GM23338 (cell line): ENCODE measurements around the gene NFE2.

Experiments
- CREB1 ChIP-seq: fragments of 250-450 bp; sonication (Bioruptor Pico); IDR thresholded peaks from 2 replicates; pipeline ENCODE4 v1.5.0; 2020; ENCODE audit warnings: low read depth, mild to moderate bottlenecking, moderate library complexity
- EZH2 ChIP-seq: fragments of 200-600 bp; sonication (generic); IDR thresholded peaks from one replicate; pipeline ENCODE4 v1.8.0; 2017; ENCODE audit warnings: antibody characterized with exemption, mild to moderate bottlenecking, low read depth; ENCODE audit not compliant: unreplicated experiment
- EZH2phosphoT487 ChIP-seq: fragments of 200-600 bp; sonication (generic); IDR thresholded peaks from one replicate; pipeline ENCODE4 v1.8.1; 2018; ENCODE audit warnings: antibody characterized with exemption; ENCODE audit not compliant: unreplicated experiment
- JUNB ChIP-seq: IDR thresholded peaks from one replicate; pipeline ENCODE4 v1.6.1; 2016; ENCODE audit warnings: antibody characterized with exemption; ENCODE audit not compliant: unreplicated experiment
- NANOG ChIP-seq: IDR thresholded peaks from 2 replicates; pipeline ENCODE4 v1.6.1; 2016; ENCODE audit warnings: antibody characterized with exemption, borderline replicate concordance
- POLR2AphosphoS5 ChIP-seq: IDR thresholded peaks from 2 replicates; pipeline ENCODE4 v1.6.1; 2016; ENCODE audit warnings: antibody characterized with exemption, low read depth
- STAT1 ChIP-seq: IDR thresholded peaks from one replicate; pipeline ENCODE4 v1.6.1; 2016; ENCODE audit warnings: antibody characterized with exemption; ENCODE audit not compliant: unreplicated experiment
- ZNF114 ChIP-seq: fragments of 250-450 bp; sonication (Bioruptor Pico); IDR thresholded peaks from 2 replicates; pipeline ENCODE4 v1.5.0; 2020; ENCODE audit warnings: mild to moderate bottlenecking, moderate library complexity
- ZNF331 ChIP-seq: fragments of 250-450 bp; sonication (Bioruptor Pico); IDR thresholded peaks from 2 replicates; pipeline ENCODE4 v1.5.0; 2020; ENCODE audit warnings: low read depth, mild to moderate bottlenecking, moderate library complexity
- TF ChIP-seq, protein P1 (sequence below), 2 experiments: fragments of 200-600 bp in 1 of 2; sonication (generic) in 1 of 2; conservative IDR thresholded peaks; 2 replicates each; pipeline versions ENCODE4 v1.5.1 to v1.6.1; 2016 to 2017; ENCODE audit warnings: antibody characterized with exemption in 2 of 2, low read depth in 2 of 2, mild to moderate bottlenecking in 2 of 2, moderate library complexity in 1 of 2
- TF ChIP-seq, protein P2 (sequence below): IDR thresholded peaks from one replicate; pipeline ENCODE4 v1.6.1; 2018; ENCODE audit warnings: antibody characterized with exemption; ENCODE audit not compliant: unreplicated experiment
- TF ChIP-seq, protein P3 (sequence below): fragments of 250-450 bp; sonication (Bioruptor Pico); IDR thresholded peaks from 2 replicates; pipeline ENCODE4 v1.5.0; 2020; ENCODE audit warnings: mild to moderate bottlenecking, moderate library complexity
- TF ChIP-seq, protein P4 (sequence below): IDR thresholded peaks from 2 replicates; pipeline ENCODE4 v1.6.1; 2016; ENCODE audit warnings: antibody characterized with exemption

DNA sequence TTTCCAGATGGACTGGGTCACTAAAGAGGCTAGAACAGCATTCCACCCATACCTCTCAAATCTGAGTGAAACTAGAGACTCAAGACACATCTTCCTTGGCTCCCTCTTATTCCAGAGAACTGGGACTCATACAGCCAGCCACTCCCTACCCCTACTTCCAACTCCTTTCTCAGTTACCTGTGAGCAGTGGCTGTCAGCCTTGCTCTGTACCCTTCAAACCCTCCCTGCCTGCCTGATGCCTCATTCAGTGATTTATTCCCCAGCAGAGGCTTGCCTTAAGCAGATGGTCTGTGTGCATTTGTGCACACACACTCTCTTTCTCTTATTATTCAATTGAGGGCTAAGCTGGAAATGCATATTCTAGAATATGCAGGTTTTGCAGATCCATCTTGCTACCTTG is 48.9 kb upstream of the NFE2 start:
- no peak for TF ChIP-seq EZH2
- TF ChIP-seq, protein P1, sequence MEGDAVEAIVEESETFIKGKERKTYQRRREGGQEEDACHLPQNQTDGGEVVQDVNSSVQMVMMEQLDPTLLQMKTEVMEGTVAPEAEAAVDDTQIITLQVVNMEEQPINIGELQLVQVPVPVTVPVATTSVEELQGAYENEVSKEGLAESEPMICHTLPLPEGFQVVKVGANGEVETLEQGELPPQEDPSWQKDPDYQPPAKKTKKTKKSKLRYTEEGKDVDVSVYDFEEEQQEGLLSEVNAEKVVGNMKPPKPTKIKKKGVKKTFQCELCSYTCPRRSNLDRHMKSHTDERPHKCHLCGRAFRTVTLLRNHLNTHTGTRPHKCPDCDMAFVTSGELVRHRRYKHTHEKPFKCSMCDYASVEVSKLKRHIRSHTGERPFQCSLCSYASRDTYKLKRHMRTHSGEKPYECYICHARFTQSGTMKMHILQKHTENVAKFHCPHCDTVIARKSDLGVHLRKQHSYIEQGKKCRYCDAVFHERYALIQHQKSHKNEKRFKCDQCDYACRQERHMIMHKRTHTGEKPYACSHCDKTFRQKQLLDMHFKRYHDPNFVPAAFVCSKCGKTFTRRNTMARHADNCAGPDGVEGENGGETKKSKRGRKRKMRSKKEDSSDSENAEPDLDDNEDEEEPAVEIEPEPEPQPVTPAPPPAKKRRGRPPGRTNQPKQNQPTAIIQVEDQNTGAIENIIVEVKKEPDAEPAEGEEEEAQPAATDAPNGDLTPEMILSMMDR (conservative IDR thresholded peaks at IDR 0.05; ENCODE audit: low read depth in 2 of 2) = no peak
- no peak for TF ChIP-seq POLR2AphosphoS5
- TF ChIP-seq CREB1 (CRISPR knock-in tag) = no peak
- no peak for TF ChIP-seq STAT1
- TF ChIP-seq JUNB = no peak
- TF ChIP-seq, protein P2, sequence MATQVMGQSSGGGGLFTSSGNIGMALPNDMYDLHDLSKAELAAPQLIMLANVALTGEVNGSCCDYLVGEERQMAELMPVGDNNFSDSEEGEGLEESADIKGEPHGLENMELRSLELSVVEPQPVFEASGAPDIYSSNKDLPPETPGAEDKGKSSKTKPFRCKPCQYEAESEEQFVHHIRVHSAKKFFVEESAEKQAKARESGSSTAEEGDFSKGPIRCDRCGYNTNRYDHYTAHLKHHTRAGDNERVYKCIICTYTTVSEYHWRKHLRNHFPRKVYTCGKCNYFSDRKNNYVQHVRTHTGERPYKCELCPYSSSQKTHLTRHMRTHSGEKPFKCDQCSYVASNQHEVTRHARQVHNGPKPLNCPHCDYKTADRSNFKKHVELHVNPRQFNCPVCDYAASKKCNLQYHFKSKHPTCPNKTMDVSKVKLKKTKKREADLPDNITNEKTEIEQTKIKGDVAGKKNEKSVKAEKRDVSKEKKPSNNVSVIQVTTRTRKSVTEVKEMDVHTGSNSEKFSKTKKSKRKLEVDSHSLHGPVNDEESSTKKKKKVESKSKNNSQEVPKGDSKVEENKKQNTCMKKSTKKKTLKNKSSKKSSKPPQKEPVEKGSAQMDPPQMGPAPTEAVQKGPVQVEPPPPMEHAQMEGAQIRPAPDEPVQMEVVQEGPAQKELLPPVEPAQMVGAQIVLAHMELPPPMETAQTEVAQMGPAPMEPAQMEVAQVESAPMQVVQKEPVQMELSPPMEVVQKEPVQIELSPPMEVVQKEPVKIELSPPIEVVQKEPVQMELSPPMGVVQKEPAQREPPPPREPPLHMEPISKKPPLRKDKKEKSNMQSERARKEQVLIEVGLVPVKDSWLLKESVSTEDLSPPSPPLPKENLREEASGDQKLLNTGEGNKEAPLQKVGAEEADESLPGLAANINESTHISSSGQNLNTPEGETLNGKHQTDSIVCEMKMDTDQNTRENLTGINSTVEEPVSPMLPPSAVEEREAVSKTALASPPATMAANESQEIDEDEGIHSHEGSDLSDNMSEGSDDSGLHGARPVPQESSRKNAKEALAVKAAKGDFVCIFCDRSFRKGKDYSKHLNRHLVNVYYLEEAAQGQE = no peak
- TF ChIP-seq EZH2phosphoT487 = no peak
- no peak for TF ChIP-seq ZNF331
- TF ChIP-seq, protein P3, sequence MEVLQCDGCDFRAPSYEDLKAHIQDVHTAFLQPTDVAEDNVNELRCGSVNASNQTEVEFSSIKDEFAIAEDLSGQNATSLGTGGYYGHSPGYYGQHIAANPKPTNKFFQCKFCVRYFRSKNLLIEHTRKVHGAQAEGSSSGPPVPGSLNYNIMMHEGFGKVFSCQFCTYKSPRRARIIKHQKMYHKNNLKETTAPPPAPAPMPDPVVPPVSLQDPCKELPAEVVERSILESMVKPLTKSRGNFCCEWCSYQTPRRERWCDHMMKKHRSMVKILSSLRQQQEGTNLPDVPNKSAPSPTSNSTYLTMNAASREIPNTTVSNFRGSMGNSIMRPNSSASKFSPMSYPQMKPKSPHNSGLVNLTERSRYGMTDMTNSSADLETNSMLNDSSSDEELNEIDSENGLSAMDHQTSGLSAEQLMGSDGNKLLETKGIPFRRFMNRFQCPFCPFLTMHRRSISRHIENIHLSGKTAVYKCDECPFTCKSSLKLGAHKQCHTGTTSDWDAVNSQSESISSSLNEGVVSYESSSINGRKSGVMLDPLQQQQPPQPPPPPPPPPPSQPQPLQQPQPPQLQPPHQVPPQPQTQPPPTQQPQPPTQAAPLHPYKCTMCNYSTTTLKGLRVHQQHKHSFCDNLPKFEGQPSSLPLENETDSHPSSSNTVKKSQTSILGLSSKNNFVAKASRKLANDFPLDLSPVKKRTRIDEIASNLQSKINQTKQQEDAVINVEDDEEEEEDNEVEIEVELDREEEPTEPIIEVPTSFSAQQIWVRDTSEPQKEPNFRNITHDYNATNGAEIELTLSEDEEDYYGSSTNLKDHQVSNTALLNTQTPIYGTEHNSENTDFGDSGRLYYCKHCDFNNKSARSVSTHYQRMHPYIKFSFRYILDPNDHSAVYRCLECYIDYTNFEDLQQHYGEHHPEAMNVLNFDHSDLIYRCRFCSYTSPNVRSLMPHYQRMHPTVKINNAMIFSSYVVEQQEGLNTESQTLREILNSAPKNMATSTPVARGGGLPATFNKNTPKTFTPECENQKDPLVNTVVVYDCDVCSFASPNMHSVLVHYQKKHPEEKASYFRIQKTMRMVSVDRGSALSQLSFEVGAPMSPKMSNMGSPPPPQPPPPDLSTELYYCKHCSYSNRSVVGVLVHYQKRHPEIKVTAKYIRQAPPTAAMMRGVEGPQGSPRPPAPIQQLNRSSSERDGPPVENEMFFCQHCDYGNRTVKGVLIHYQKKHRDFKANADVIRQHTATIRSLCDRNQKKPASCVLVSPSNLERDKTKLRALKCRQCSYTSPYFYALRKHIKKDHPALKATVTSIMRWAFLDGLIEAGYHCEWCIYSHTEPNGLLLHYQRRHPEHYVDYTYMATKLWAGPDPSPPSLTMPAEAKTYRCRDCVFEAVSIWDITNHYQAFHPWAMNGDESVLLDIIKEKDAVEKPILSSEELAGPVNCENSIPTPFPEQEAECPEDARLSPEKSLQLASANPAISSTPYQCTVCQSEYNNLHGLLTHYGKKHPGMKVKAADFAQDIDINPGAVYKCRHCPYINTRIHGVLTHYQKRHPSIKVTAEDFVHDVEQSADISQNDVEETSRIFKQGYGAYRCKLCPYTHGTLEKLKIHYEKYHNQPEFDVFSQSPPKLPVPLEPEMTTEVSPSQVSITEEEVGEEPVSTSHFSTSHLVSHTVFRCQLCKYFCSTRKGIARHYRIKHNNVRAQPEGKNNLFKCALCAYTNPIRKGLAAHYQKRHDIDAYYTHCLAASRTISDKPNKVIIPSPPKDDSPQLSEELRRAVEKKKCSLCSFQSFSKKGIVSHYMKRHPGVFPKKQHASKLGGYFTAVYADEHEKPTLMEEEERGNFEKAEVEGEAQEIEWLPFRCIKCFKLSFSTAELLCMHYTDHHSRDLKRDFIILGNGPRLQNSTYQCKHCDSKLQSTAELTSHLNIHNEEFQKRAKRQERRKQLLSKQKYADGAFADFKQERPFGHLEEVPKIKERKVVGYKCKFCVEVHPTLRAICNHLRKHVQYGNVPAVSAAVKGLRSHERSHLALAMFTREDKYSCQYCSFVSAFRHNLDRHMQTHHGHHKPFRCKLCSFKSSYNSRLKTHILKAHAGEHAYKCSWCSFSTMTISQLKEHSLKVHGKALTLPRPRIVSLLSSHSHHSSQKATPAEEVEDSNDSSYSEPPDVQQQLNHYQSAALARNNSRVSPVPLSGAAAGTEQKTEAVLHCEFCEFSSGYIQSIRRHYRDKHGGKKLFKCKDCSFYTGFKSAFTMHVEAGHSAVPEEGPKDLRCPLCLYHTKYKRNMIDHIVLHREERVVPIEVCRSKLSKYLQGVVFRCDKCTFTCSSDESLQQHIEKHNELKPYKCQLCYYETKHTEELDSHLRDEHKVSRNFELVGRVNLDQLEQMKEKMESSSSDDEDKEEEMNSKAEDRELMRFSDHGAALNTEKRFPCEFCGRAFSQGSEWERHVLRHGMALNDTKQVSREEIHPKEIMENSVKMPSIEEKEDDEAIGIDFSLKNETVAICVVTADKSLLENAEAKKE (CRISPR knock-in tag) = no peak
- TF ChIP-seq NANOG = no peak
- TF ChIP-seq, protein P4, sequence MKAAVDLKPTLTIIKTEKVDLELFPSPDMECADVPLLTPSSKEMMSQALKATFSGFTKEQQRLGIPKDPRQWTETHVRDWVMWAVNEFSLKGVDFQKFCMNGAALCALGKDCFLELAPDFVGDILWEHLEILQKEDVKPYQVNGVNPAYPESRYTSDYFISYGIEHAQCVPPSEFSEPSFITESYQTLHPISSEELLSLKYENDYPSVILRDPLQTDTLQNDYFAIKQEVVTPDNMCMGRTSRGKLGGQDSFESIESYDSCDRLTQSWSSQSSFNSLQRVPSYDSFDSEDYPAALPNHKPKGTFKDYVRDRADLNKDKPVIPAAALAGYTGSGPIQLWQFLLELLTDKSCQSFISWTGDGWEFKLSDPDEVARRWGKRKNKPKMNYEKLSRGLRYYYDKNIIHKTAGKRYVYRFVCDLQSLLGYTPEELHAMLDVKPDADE = no peak
- no peak for TF ChIP-seq ZNF114 (CRISPR knock-in tag)
